Endothelial cell of umbilical vein (primary cell): ENCODE measurements around the gene CSTA. TPM values are rescaled to one million over a fixed set of nuclear protein-coding genes. Genes with fewer than 3 reads are reported as not detected.
A peak's percentile ranks its signal among the peaks of the same experiment; 100 is the strongest.

ENCODE experiments used
- BruUV-seq: library from RNA; stranded (reverse); fragments of 400-500 nt; replicated peaks from 2 replicates; lab custom pipeline; 2021; lab: Mats Ljungman, UMichigan
- CTCF ChIA-PET: fragments of 300-600, 350-600 bp; sonication (Branson Sonifier 250); formaldehyde crosslinking; loops from one replicate; lab custom pipeline; 2021; ENCODE audit warnings: antibody characterized with exemption, inconsistent platforms; lab: Charles Lee
- POLR2A ChIA-PET: fragments of 300-600, 350-600 bp; sonication (Branson Sonifier 250); formaldehyde crosslinking; loops from one replicate; lab custom pipeline; 2021; ENCODE audit warnings: antibody characterized with exemption, inconsistent platforms; lab: Charles Lee
- DNase-seq: peaks from one replicate; pipeline ENCODE4 v3.0.0-alpha.2; 2011; ENCODE audit warnings: low read depth, low spot score
- FAIRE-seq: peaks from 2 replicates; lab custom pipeline; 2011; peaks lifted over from hg19 to GRCh38; lab: Jason Lieb, UNC
- H2AFZ ChIP-seq: 2 replicates; pipeline ENCODE4 v1.6.0; 2012; ENCODE audit warnings: low read depth, low read length, control low read depth, inconsistent platforms
- H3K27ac ChIP-seq: 2 replicates; pipeline ENCODE4 v1.5.1; 2011; ENCODE audit warnings: low read depth, mild to moderate bottlenecking, control low read depth, low read length, moderate library complexity; ENCODE audit not compliant: insufficient read depth
- H3K27me3 ChIP-seq, 2 experiments: 2 replicates each; pipeline versions ENCODE4 v1.6.0 to v1.6.1; 2011; ENCODE audit warnings: low read length in 2 of 2, mixed read lengths in 1 of 2; ENCODE audit not compliant: control insufficient read depth in 2 of 2, insufficient read depth in 2 of 2
- H3K36me3 ChIP-seq, 2 experiments: 2 replicates in 1 of 2; 3 replicates in 1 of 2; pipeline ENCODE4 v1.5.1; 2011; ENCODE audit warnings: low read length in 2 of 2, mild to moderate bottlenecking in 1 of 2, moderate library complexity in 1 of 2; ENCODE audit not compliant: control insufficient read depth in 2 of 2, insufficient read depth in 2 of 2; ENCODE audit errors: extremely low read depth in 1 of 2
- H3K4me1 ChIP-seq: 3 replicates; pipeline ENCODE4 v1.5.1; 2011; ENCODE audit warnings: mild to moderate bottlenecking, low read length; ENCODE audit not compliant: control insufficient read depth, insufficient read depth; ENCODE audit errors: extremely low read depth
- H3K4me2 ChIP-seq: 2 replicates; pipeline ENCODE4 v1.6.1; 2011; ENCODE audit warnings: low read length, control low read depth, mixed read lengths; ENCODE audit not compliant: insufficient read depth
- H3K4me3 ChIP-seq, 3 experiments: fragments of 200-600 bp in 1 of 3; sonication (generic), shearing (Covaris generic) in 1 of 3; replicated peaks in 1 of 3; 2 replicates each; pipeline ENCODE4 v1.5.1; 2011 to 2016; ENCODE audit warnings: control low read depth in 3 of 3, low read length in 3 of 3, mild to moderate bottlenecking in 2 of 3, inconsistent platforms in 1 of 3, low read depth in 1 of 3, moderate library complexity in 1 of 3; ENCODE audit not compliant: insufficient read depth in 1 of 3
- H3K79me2 ChIP-seq: 2 replicates; pipeline ENCODE4 v1.6.0; 2012; ENCODE audit warnings: low read length, inconsistent platforms; ENCODE audit not compliant: control insufficient read depth, insufficient read depth
- H3K9ac ChIP-seq: replicated peaks from 2 replicates; pipeline ENCODE3; 2011; ENCODE audit warnings: low read length, control low read depth; ENCODE audit not compliant: insufficient read depth; ENCODE audit errors: extremely low read depth
- H3K9me1 ChIP-seq: replicated peaks from 3 replicates; pipeline ENCODE4 v1.6.0; 2011; ENCODE audit warnings: mild to moderate bottlenecking, low read length; ENCODE audit not compliant: control insufficient read depth, insufficient read depth; ENCODE audit errors: extremely low read depth
- H3K9me3 ChIP-seq: replicated peaks from 2 replicates; pipeline ENCODE4 v1.5.1; 2012; ENCODE audit warnings: low read length, inconsistent platforms; ENCODE audit not compliant: control insufficient read depth, insufficient read depth
- H4K20me1 ChIP-seq: replicated peaks from 2 replicates; pipeline ENCODE3; 2011; ENCODE audit warnings: mild to moderate bottlenecking, low read length; ENCODE audit not compliant: control insufficient read depth, insufficient read depth; ENCODE audit errors: extremely low read depth
- EZH2 ChIP-seq: IDR thresholded peaks from 2 replicates; pipeline ENCODE4 v1.6.1; 2012; ENCODE audit warnings: borderline replicate concordance, low read depth, mild to moderate bottlenecking, moderate library complexity, low read length, inconsistent platforms; ENCODE audit not compliant: severe bottlenecking
- FOS ChIP-seq: IDR thresholded peaks from 2 replicates; pipeline ENCODE4 v1.6.1; 2011; ENCODE audit warnings: mild to moderate bottlenecking, low read length, moderate library complexity, borderline replicate concordance; ENCODE audit not compliant: insufficient read depth
- GATA2 ChIP-seq: IDR thresholded peaks from 2 replicates; pipeline ENCODE4 v1.7.0; 2011; ENCODE audit warnings: low read depth, mild to moderate bottlenecking, moderate library complexity, mixed read lengths, low read length; ENCODE audit not compliant: insufficient read length, insufficient read depth
- JUN ChIP-seq: IDR thresholded peaks from 2 replicates; pipeline ENCODE4 v1.6.1; 2011; ENCODE audit warnings: borderline replicate concordance, low read depth; ENCODE audit not compliant: insufficient read length, insufficient read depth
- MYC ChIP-seq: IDR thresholded peaks from one replicate; pipeline ENCODE4 v1.6.1; 2011; ENCODE audit warnings: mild to moderate bottlenecking, low read depth, low read length
- POLR2A ChIP-seq: IDR thresholded peaks from 2 replicates; pipeline ENCODE4 v1.6.1; 2012; ENCODE audit warnings: low read depth, mild to moderate bottlenecking, control low read depth, low read length
- POLR2AphosphoS5 ChIP-seq: IDR thresholded peaks from 2 replicates; pipeline ENCODE4 v1.6.1; 2012; ENCODE audit warnings: low read depth, mild to moderate bottlenecking, control low read depth, low read length, moderate library complexity; ENCODE audit not compliant: insufficient read depth
- dilution Hi-C: fragments of 300-500 bp; cut with MboI; formaldehyde crosslinking; loops from one replicate; pipeline ENCODE4 v1.15.0; 2019; ENCODE audit warnings: low sequenced_read_pairs; ENCODE audit not compliant: extremely low pct_ligation_motif_present
- intact Hi-C: fragments of 100-400 bp; cut with micrococcal nuclease; formaldehyde crosslinking; loops from one replicate; pipeline ENCODE4 v1.10.0; 2022
- polyA plus RNA-seq, 4 experiments: library from polyadenylated mRNA; depleted of rRNA in 3 of 4; stranded (reverse) in 3 of 4; unstranded in 1 of 4; fragments of >200 nt; gene quantifications; 2 replicates each; pipeline versions ENCODE4 v1.2.1 to v1.2.3, GENCODE V29; 2011 to 2012; ENCODE audit warnings: missing spikeins in 1 of 4
- total RNA-seq: library from RNA; stranded (reverse); gene quantifications from 2 replicates; pipeline ENCODE4 v1.2.3, GENCODE V29; 2021
- TF ChIP-seq, protein P1 (sequence below): IDR thresholded peaks from 2 replicates; pipeline ENCODE4 v1.6.1; 2011; ENCODE audit not compliant: insufficient read depth, insufficient read length
- TF ChIP-seq, protein P2 (sequence below), 2 donors: IDR thresholded peaks; 1 replicate in 1 of 2; 2 replicates in 1 of 2; pipeline ENCODE4 v1.5.1; 2011; ENCODE audit warnings: low read length in 2 of 2, mild to moderate bottlenecking in 2 of 2, moderate library complexity in 2 of 2, control low read depth in 1 of 2, inconsistent platforms in 1 of 2, low read depth in 1 of 2; ENCODE audit not compliant: insufficient read depth in 1 of 2; ENCODE audit errors: extremely low read depth in 1 of 2

Gene CSTA
- total and polyA plus RNA-seq, 2 donors (not counting 3 experiments of a cell fraction or from before 2014, with no cell fraction given) = not detected

DNA sequence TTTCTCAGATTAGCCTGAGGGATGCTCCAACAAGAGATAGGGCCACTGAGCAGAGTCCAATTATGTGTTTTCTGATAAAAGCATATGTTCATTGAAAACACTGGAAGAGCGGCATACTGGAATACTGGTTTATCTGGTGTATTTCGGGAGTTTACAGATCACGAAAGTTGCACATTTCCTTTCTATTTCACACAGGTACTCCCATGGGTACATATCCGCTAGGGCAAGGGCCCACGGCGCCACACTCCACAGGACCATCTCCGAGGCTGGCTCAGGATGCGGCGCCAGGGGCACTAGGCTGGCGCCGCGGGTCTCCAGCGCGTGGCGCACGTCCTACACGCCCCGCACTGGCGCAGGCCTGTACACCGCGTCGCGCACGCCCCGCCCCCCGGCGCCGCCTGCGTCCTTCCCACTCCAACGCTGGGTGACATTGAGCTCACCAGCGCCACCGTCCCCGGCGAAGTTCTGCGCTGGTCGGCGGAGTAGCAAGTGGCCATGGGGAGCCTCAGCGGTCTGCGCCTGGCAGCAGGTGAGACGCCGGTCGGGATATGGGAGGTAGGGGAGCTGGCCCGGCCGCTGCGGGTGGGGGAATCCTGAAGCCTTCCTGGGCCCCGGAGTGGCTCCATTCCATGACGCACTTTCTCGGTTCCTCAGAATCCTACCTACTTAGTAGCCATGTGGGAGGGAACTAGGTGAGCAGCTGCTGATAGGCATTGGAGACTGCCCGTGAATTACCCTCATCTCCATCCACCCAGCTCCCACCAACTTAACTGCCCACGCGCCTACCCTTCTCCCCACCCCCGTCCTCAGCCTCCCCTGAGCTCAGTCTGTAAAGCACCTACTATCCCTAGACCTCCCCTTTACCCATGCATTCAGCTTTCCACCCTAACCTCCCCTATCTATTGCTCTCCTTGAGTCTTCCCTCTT, 59.0 kb downstream of the CSTA start, which contains the start of gene FAM162A:
Gene FAM162A (plus strand): TSS at position 412 of the 927 bp plus-strand sequence. CDS start 84 bp downstream, at position 496.
- Histone ChIP-seq H3K4me2 (peak within 1 kb of the TSS; percentile 89), H3K36me3 (no peaks in the 10 kb centered on the region), H3K4me3 (peak within 1 kb of the TSS; percentile 69 to 97 (median 77)), H3K27ac (peak within 1 kb of the TSS; percentile 58), H4K20me1 (no peaks in the 10 kb centered on the region), H3K9ac (peak within 1 kb of the TSS; percentile 82), H3K9me1 (no peaks in the 10 kb centered on the region), H3K79me2 (peaks cover 22% of the 10 kb centered on the region), H2AFZ (peak within 1 kb of the TSS; percentile 70), H3K27me3 (no peaks in the 10 kb centered on the region), H3K9me3 (no peaks in the 10 kb centered on the region), H3K4me1 (peaks cover 16% of the 10 kb centered on the region)
- CTCF ChIA-PET = interaction anchor here (0.6 to 4.0 kb wide), 21 partner anchors 9 to 952 kb away, joined by 3 to 54 read pairs (median 4); partner anchors contain the start of genes DTX3L, PARP14, PARP9 and POLQ
- intact Hi-C loops = loop anchor here (1.0 to 5.0 kb wide), 6 partner anchors 8 to 838 kb away; partner anchors contain the start of genes HSPBAP1, PARP14 and WDR5B
- FAIRE-seq (peak; percentile 89), DNase-seq (peak; percentile 96)
- dilution Hi-C loops = no loop called here
- BruUV-seq = no TSS peak
- TF ChIP-seq, protein P1, sequence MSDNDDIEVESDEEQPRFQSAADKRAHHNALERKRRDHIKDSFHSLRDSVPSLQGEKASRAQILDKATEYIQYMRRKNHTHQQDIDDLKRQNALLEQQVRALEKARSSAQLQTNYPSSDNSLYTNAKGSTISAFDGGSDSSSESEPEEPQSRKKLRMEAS = peak; percentile 74
- TF ChIP-seq GATA2 = no peak
- peak; percentile 86 for TF ChIP-seq POLR2A
- TF ChIP-seq EZH2 = no peak
- TF ChIP-seq POLR2AphosphoS5 = peak; percentile 86
- no peak for TF ChIP-seq FOS
- TF ChIP-seq, protein P2, sequence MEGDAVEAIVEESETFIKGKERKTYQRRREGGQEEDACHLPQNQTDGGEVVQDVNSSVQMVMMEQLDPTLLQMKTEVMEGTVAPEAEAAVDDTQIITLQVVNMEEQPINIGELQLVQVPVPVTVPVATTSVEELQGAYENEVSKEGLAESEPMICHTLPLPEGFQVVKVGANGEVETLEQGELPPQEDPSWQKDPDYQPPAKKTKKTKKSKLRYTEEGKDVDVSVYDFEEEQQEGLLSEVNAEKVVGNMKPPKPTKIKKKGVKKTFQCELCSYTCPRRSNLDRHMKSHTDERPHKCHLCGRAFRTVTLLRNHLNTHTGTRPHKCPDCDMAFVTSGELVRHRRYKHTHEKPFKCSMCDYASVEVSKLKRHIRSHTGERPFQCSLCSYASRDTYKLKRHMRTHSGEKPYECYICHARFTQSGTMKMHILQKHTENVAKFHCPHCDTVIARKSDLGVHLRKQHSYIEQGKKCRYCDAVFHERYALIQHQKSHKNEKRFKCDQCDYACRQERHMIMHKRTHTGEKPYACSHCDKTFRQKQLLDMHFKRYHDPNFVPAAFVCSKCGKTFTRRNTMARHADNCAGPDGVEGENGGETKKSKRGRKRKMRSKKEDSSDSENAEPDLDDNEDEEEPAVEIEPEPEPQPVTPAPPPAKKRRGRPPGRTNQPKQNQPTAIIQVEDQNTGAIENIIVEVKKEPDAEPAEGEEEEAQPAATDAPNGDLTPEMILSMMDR (IDR thresholded peaks at IDR 0.05; ENCODE audit: extremely low read depth in 1 of 2, insufficient read depth in 1 of 2, low read depth in 1 of 2, low read length in 2 of 2) = peak; percentile 53 to 69
- TF ChIP-seq MYC = peak; percentile 52
- TF ChIP-seq JUN = no peak
- POLR2A ChIA-PET = interaction anchor here (0.6 to 1.5 kb wide), 5 partner anchors 9 to 635 kb away, joined by 3 to 9 read pairs (median 4); partner anchors contain the start of genes GOLGB1 and WDR5B
